K562 (cell line): ENCODE results near the gene MAPKAPK2. TPM values are rescaled to one million over a fixed set of nuclear protein-coding genes. Genes with fewer than 3 reads are reported as not detected.
A peak's percentile ranks its signal among the peaks of the same experiment; 100 is the strongest.

ENCODE experiments used
- ATAC-seq: fragments of 200-7000 bp; cut with Tn5 transposase; 3 replicates; pipeline ENCODE4 v1.9.1; 2020; ENCODE audit warnings: moderate library complexity
- BruUV-seq: library from RNA; stranded (reverse); fragments of 400-500 nt; replicated peaks from 2 replicates; lab custom pipeline; 2021; lab: Mats Ljungman, UMichigan
- CTCF ChIA-PET: fragments of 300-600 bp; formaldehyde crosslinking; extraction: SDS; loops from one replicate; lab custom pipeline; 2021; ENCODE audit warnings: low intra/inter-chr PET ratio; lab: Yijun Ruan, JAX
- POLR2A ChIA-PET: fragments of 300-600, 350-650 bp; sonication (Branson Sonifier 250); formaldehyde crosslinking; extraction: SDS; loops from one replicate; lab custom pipeline; 2021; ENCODE audit warnings: antibody characterized with exemption, inconsistent platforms; lab: Yijun Ruan, JAX
- DNase-seq, 4 experiments: peaks; one replicate each; pipeline versions ENCODE4 v3.0.0 to v3.0.0-alpha.2; 2011 to 2018; ENCODE audit warnings: low spot score in 3 of 4, mixed read lengths in 3 of 4; ENCODE audit errors: extremely low read depth in 1 of 4
- FAIRE-seq: peaks from 2 replicates; lab custom pipeline; 2011; peaks lifted over from hg19 to GRCh38; lab: Jason Lieb, UNC
- H2AFZ ChIP-seq: 2 replicates; pipeline ENCODE4 v1.6.0; 2011; ENCODE audit warnings: low read depth, low read length, control low read depth, inconsistent platforms
- H3K27ac ChIP-seq: fragments of 200-600 bp; 3 replicates; pipeline ENCODE4 v1.8.0; 2011; ENCODE audit warnings: low read depth, mild to moderate bottlenecking, control low read depth, inconsistent platforms, low read length, moderate library complexity, mixed read lengths; ENCODE audit errors: extremely low read depth
- H3K27me3 ChIP-seq, 2 experiments: fragments of 300-600 bp in 1 of 2; 2 replicates in 1 of 2; 3 replicates in 1 of 2; pipeline versions ENCODE4 v1.6.0 to v1.8.0; 2011; ENCODE audit warnings: inconsistent platforms in 2 of 2, low read length in 2 of 2, mild to moderate bottlenecking in 1 of 2, mixed read lengths in 1 of 2, moderate library complexity in 1 of 2; ENCODE audit not compliant: control insufficient read depth in 2 of 2, insufficient read depth in 2 of 2
- H3K36me3 ChIP-seq: fragments of 300-600 bp; 3 replicates; pipeline ENCODE4 v1.8.0; 2011; ENCODE audit warnings: mild to moderate bottlenecking, low read length, inconsistent platforms; ENCODE audit not compliant: control insufficient read depth, insufficient read depth
- H3K4me1 ChIP-seq, 2 experiments: fragments of 200-600 bp in 1 of 2; replicated peaks in 1 of 2; 2 replicates in 1 of 2; 3 replicates in 1 of 2; pipeline versions ENCODE4 v1.5.1 to v1.8.0; 2011; ENCODE audit warnings: inconsistent platforms in 2 of 2, low read length in 2 of 2, mild to moderate bottlenecking in 1 of 2, mixed read lengths in 1 of 2, moderate library complexity in 1 of 2; ENCODE audit not compliant: control insufficient read depth in 2 of 2, insufficient read depth in 2 of 2
- H3K4me2 ChIP-seq: 2 replicates; pipeline ENCODE4 v1.6.1; 2011; ENCODE audit warnings: low read length, control low read depth, inconsistent platforms, mixed read lengths; ENCODE audit not compliant: insufficient read depth
- H3K4me3 ChIP-seq: fragments of 200-600 bp; sonication (generic), shearing (Covaris generic); 2 replicates; pipeline ENCODE4 v1.5.1; 2016; ENCODE audit warnings: control low read depth, inconsistent platforms
- H3K79me2 ChIP-seq: fragments of 200-600 bp; 3 replicates; pipeline ENCODE4 v1.8.0; 2011; ENCODE audit warnings: low read length, inconsistent platforms; ENCODE audit not compliant: control insufficient read depth, insufficient read depth
- H3K9ac ChIP-seq, 2 experiments: 2 replicates each; pipeline versions ENCODE4 v1.6.0 to v1.6.1; 2011; ENCODE audit warnings: low read depth in 2 of 2, low read length in 2 of 2, control low read depth in 1 of 2, inconsistent platforms in 1 of 2, mild to moderate bottlenecking in 1 of 2, mixed read lengths in 1 of 2; ENCODE audit not compliant: insufficient read depth in 1 of 2
- H3K9me1 ChIP-seq: one replicate; pipeline ENCODE4 v1.6.0; 2011; ENCODE audit warnings: inconsistent platforms, mild to moderate bottlenecking, low read length, moderate library complexity; ENCODE audit not compliant: control insufficient read depth, insufficient read depth
- H3K9me3 ChIP-seq: replicated peaks from 2 replicates; pipeline ENCODE4 v1.5.1; 2011; ENCODE audit warnings: low read depth, low read length, inconsistent platforms; ENCODE audit not compliant: control insufficient read depth, insufficient read depth
- H4K20me1 ChIP-seq: replicated peaks from 2 replicates; pipeline ENCODE4 v1.6.1; 2011; ENCODE audit warnings: low read length, inconsistent platforms, mixed read lengths; ENCODE audit not compliant: control insufficient read depth, insufficient read depth
- ILK ChIP-seq: fragments of 450-650 bp; IDR thresholded peaks from 2 replicates; pipeline ENCODE4 v1.6.1; 2016; ENCODE audit warnings: missing genetic modification characterization, low read depth, mild to moderate bottlenecking, missing compliant biosample characterization, moderate library complexity, borderline replicate concordance
- NFIX ChIP-seq: fragments of 250-450 bp; sonication (Bioruptor Pico); IDR thresholded peaks from 2 replicates; pipeline ENCODE4 v1.4.0; 2020; ENCODE audit warnings: low read depth, mild to moderate bottlenecking, moderate library complexity
- POLR2H ChIP-seq: IDR thresholded peaks from 2 replicates; pipeline ENCODE4 v1.6.1; 2016; ENCODE audit warnings: missing genetic modification characterization, low read depth, mild to moderate bottlenecking, control low read depth, missing compliant biosample characterization, moderate library complexity
- PRPF4 ChIP-seq: fragments of 200-400 bp; formaldehyde crosslinking; IDR thresholded peaks from one replicate; pipeline ENCODE4 v1.6.1; 2017; ENCODE audit warnings: low read length, low read depth, mild to moderate bottlenecking; ENCODE audit not compliant: insufficient read depth, poor library complexity, severe bottlenecking
- ZBTB8A ChIP-seq: fragments of 450-650 bp; IDR thresholded peaks from 2 replicates; pipeline ENCODE4 v1.6.1; 2018; ENCODE audit warnings: mild to moderate bottlenecking, moderate library complexity; ENCODE audit not compliant: partially characterized antibody
- ZNF354B ChIP-seq: fragments of 250-450 bp; sonication (Bioruptor Pico); IDR thresholded peaks from 2 replicates; pipeline ENCODE4 v1.4.0; 2020
- WGBS: fragments of 100-300 bp; shearing (Covaris generic); methylation state at CpG from one replicate; pipeline ENCODE4 v1.1.6; 2016; ENCODE audit warnings: low coverage, mixed read lengths; ENCODE audit not compliant: insufficient coverage; ENCODE audit errors: missing lambda C conversion rate; 5-methylcytosine and 5-hydroxymethylcytosine counted together
- in situ Hi-C: fragments of 300-500 bp; cut with MboI; formaldehyde crosslinking; loops from 4 replicates; pipeline ENCODE4 v1.15.0; 2018; ENCODE audit warnings: inconsistent platforms, mixed read lengths
- intact Hi-C: fragments of 100-400 bp; cut with micrococcal nuclease; formaldehyde crosslinking; loops from 2 replicates; pipeline ENCODE4 v1.14.2; 2022
- polyA plus RNA-seq, 8 experiments: library from polyadenylated mRNA; depleted of rRNA in 4 of 8; stranded (reverse) in 5 of 8; unstranded in 3 of 8; fragments of >200 nt; fragmentation: Nextera tagmentation in 2 of 8; fragmentation: Illumina TruSeq in 1 of 8; extraction: Ambion mirVana in 2 of 8; extraction: Trizol in 1 of 8; gene quantifications; 2 replicates each; pipeline versions ENCODE4 v1.2.1 to v1.2.3, GENCODE V29; 2011 to 2014; ENCODE audit warnings: inconsistent platforms in 1 of 8, missing spikeins in 1 of 8
- total RNA-seq, 7 experiments: library from RNA; depleted of rRNA in 6 of 7; stranded (reverse); fragments of >200 nt in 6 of 7; fragmentation: Illumina TruSeq in 2 of 7; extraction: Trizol in 2 of 7; gene quantifications; 2 replicates each; pipeline versions ENCODE4 v1.2.1 to v1.2.3, GENCODE V29; 2011 to 2021; ENCODE audit warnings: low replicate concordance in 1 of 7

MAPKAPK2 gene
- total and polyA plus RNA-seq, 9 of the 15 experiments (the other 6 are each of a cell fraction or from before 2014, with no cell fraction given) = 0.63 to 94.2 (median 52.1) TPM

- Histone ChIP-seq H3K9me3 (no peaks in the 10 kb centered on the region), H4K20me1 (no peaks in the 10 kb centered on the region), H3K9me1 (no peaks in the 10 kb centered on the region), H3K4me1 (peaks cover 14 to 24% of the 10 kb centered on the region in 2 experiments), H3K79me2 (peaks cover 38% of the 10 kb centered on the region), H3K27me3 (no peaks in the 10 kb centered on the region), H3K27ac (no peak overlapping the region), H2AFZ (no peak overlapping the region), H3K4me2 (peak overlapping the region; percentile 69), H3K9ac (peak overlapping the region in 1 of 2 experiments; percentile 76; a peak in 3 of 4 replicates)
- intact Hi-C loops = no loop called here
- CTCF ChIA-PET = interaction anchor here (4.2 kb wide), 1 partner anchor 27 kb away, joined by 63 read pairs; no protein-coding TSS in a partner anchor
- WGBS = 7% methylated on average over 4 of the region's 4 CpGs
- POLR2A ChIA-PET = interaction anchor here (0.6 to 4.7 kb wide), 10 partner anchors 8 to 1860 kb away, joined by 3 to 57 read pairs (median 3); no protein-coding TSS in a partner anchor
- ATAC-seq = no peak
- DNase-seq = no peak
- in situ Hi-C loops = no loop called here
- TF ChIP-seq PRPF4 (no peak), ILK (tag) (no peak), ZBTB8A (no peak), NFIX (CRISPR knock-in tag) (no peak), ZNF354B (CRISPR knock-in tag) (no peak), POLR2H (tag) (peak; percentile 41; the same call in 1 of the 2 replicates)
- TF ChIP-seq, all 486 proteins: peak for 1
- Histone ChIP-seq H3K4me3 (peak overlapping the region; percentile 87), H3K36me3 (peaks cover 25% of the 10 kb centered on the region)
- BruUV-seq = no TSS peak
- FAIRE-seq = no peak
Observed at GRCh38 chr1:206636671-206637070, 48.0 kb upstream of the MAPKAPK2 start.
